G401 (cell line): ENCODE results near the gene ZBTB1. TPM values are rescaled to one million over a fixed set of nuclear protein-coding genes. Genes with fewer than 3 reads are reported as not detected.

Experiments
- DNase-seq: peaks from one replicate; pipeline ENCODE4 v3.0.0-alpha.2; 2015; ENCODE audit warnings: low spot score
- in situ Hi-C: cut with HindIII; loops from 2 replicates; pipeline ENCODE4 v1.10.0; 2016; ENCODE audit warnings: low sequenced_read_pairs, mixed read lengths
- total RNA-seq: library from RNA; depleted of rRNA; stranded (reverse); fragments of >200 nt; shearing (Covaris generic); gene quantifications from 2 replicates; pipeline ENCODE4 v1.2.3, GENCODE V29; 2014; rRNA removed

The ZBTB1 gene, protein sequence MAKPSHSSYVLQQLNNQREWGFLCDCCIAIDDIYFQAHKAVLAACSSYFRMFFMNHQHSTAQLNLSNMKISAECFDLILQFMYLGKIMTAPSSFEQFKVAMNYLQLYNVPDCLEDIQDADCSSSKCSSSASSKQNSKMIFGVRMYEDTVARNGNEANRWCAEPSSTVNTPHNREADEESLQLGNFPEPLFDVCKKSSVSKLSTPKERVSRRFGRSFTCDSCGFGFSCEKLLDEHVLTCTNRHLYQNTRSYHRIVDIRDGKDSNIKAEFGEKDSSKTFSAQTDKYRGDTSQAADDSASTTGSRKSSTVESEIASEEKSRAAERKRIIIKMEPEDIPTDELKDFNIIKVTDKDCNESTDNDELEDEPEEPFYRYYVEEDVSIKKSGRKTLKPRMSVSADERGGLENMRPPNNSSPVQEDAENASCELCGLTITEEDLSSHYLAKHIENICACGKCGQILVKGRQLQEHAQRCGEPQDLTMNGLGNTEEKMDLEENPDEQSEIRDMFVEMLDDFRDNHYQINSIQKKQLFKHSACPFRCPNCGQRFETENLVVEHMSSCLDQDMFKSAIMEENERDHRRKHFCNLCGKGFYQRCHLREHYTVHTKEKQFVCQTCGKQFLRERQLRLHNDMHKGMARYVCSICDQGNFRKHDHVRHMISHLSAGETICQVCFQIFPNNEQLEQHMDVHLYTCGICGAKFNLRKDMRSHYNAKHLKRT
- total RNA-seq: 31.6 and 38.0 TPM in 2 replicates

DNA sequence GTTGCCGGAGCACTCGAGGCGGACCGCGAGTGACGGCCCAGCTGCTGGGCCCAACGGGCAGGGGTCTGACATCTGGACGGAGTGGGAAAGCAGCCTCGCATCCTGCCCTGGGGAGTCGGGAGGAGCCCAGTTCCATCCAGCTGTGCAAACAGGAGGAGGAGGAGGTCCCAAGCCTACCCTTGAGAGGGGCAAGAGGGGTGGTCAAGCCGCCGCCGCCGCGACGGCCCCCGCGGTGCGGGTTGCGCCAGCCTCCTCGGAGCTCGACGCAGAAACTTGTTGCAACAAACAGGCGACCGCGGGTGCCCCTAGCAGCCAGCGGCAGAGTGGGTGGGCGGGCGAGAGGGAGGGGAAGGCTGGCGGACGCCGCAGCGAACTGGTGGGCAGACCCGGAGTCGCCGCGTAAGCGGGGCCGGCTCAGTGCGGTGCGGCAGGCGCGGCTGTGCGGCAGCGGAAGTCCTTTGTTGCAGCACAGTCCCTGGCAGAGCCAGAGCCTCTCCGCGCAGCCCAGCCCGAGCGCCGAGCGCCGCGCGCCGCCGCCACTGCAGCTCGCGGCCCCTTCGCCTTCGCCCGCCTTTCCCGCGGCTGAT, at the start of gene ZBTB1:
Gene ZBTB1 (plus strand): TSS at position 461 of the 587 bp plus-strand sequence. CDS start 16,735 bp downstream, outside the sequence.
- in situ Hi-C loops: no loop called here
- peak; percentile 68 for DNase-seq

DNA sequence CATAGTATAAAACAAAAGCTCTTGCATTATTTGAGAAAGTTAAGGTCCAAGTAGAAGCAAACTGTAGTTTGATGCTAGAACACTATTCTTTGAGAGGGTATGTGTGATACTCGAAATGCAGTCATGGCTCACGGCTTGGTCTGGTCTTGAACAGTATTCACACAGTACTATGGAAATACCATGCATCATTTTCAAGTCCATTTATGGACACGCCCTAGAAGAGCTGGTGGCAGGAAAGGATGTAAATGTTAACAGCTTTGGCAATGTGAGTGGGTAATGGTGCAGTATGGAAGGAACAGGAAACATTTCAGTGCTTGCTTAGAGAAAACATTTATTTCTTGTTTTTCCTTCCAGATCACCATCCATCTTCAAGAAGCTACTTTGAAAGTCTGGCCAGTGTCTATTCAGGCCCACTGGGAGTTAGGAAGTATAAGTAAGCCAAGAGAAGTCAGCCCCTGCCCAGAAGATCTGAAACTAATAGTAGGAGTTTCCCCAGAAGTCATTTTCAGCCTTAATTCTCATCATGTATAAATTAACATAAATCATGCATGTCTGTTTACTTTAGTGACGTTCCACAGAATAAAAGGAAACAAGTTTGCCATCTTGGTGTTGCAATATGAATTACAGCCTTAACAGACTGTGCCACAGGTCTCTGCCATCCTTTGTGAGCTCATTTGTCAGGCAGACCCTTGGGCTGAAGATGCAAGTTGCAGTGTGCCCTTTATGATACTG, 45.0 kb upstream of the ZBTB1 start:
- in situ Hi-C loops: no loop called here
- DNase-seq: no peak

- no peak for DNase-seq
- in situ Hi-C loops: no loop called here
Measured at GRCh38 chr14:64461221-64461620, 43.3 kb upstream of the ZBTB1 start.

- in situ Hi-C loops: no loop called here
- no peak for DNase-seq
Measured at GRCh38 chr14:64463195-64463594, 41.4 kb upstream of the ZBTB1 start.

- in situ Hi-C loops: no loop called here
- DNase-seq: no peak
Measured at GRCh38 chr14:64463873-64464272, 40.7 kb upstream of the ZBTB1 start.

- in situ Hi-C loops: no loop called here
Measured at GRCh38 chr14:64464651-64465050, 39.9 kb upstream of the ZBTB1 start.

GRCh38 chr14:64465191-64465822, 39.3 kb upstream of the ZBTB1 start, which contains the start of gene AKAP5:
AKAP5 (plus strand) TSS chr14:64465499; CDS start chr14:64468395, 2,896 bp downstream.
- peak; percentile 51 for DNase-seq
- in situ Hi-C loops: no loop called here

More at GRCh38 chr14:64464651-64465050, 39.9 kb upstream of the ZBTB1 start:
- DNase-seq: peak; percentile 44

DNA sequence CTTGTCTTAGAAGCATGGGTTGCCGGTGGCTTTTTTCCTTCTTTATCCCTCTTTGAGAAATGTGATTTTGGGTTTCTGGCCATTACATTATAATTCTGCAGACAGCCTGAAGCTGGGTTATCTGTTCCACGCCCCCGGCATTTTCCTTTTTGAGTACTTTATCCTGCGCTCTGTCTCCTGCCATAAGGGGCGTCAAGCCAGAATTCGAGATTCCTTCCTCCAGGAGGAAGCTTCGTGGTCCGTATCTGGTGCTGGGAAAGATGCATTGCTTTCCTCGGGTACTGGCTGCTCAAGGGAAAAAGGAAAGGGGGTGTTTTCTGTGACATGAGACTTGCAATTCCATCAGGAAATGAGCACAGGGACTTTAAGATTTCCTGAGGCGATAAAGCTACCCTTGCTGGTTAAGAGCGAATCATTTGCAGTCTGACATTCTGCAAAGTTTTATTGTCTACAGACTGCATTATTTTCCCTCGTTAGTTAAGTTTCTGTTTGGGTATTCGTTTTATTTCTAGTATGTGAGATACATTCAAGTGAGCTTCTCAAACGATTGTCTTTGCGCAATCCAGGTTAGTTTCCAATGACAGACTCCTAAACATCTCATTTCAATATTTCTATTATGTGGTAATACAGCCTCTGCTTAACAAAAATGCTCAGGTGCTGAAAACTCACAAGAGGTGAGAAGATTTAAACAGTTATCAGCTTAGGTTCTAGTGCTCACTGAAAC, 38.6 kb upstream of the ZBTB1 start:
- in situ Hi-C loops: no loop called here
- peak; percentile 80 for DNase-seq

DNA sequence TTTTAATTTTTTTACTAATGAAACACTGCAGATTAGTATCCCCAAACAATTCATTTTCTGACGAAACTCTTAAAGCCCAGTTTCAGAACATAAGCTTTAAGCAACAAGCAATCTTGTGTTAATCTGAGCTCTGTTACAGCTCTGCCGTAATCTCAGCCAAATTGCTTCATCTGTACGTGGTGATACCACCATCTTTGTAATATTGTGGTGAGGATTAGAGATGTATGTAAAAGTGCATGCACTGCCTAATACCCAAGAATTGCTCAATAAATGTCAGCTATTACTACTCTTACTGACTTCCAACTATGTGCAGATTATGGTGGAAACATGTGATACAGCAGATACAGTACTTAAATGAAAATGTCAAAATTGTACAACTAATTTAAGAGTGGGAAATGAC, 37.5 kb upstream of the ZBTB1 start:
- in situ Hi-C loops: no loop called here
- DNase-seq: peak; percentile 29

GRCh38 chr14:64467566-64467965, 37.0 kb upstream of the ZBTB1 start:
- in situ Hi-C loops: no loop called here
- peak; percentile 38 for DNase-seq

GRCh38 chr14:64468451-64468850, 36.1 kb upstream of the ZBTB1 start:
- in situ Hi-C loops: no loop called here
- DNase-seq: peak; percentile 23

- in situ Hi-C loops: no loop called here
Measured at GRCh38 chr14:64474041-64474440, 30.5 kb upstream of the ZBTB1 start.

GRCh38 chr14:64474698-64475097, 29.9 kb upstream of the ZBTB1 start:
- no peak for DNase-seq
- in situ Hi-C loops: no loop called here

More at GRCh38 chr14:64474041-64474440, 30.5 kb upstream of the ZBTB1 start:
- no peak for DNase-seq

DNA sequence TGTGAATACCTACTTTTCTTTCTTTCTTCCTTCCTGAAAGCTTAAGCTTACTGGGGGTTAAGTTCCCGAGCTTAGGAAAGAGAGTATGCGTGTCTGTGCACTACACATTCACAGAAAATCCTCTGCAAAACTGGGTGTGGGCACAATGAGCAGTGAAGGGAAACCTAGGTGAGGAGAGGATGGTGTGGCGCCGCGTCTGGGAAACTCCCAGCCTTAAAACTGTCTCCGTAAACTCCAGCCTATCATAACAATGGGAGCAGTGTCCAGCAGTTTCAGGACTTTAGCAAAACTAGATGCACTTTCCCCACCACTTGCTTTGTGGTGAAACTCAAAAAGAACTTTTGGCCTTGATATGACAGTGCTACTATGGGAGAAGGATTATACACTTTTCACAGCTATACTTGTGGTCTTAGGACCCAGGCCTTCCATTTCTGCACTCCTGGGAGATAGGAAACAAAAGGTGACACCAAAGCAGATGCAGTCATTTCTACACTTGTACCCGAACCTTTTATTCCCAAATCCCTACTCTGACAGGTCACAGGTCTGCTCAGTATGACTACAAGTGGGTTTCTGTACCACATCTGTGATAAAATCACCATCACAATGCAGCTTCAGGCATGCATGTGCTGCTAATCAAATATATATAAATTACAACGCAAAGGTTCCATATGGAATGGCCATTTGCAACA, 28.8 kb upstream of the ZBTB1 start:
- in situ Hi-C loops: no loop called here
- no peak for DNase-seq

DNA sequence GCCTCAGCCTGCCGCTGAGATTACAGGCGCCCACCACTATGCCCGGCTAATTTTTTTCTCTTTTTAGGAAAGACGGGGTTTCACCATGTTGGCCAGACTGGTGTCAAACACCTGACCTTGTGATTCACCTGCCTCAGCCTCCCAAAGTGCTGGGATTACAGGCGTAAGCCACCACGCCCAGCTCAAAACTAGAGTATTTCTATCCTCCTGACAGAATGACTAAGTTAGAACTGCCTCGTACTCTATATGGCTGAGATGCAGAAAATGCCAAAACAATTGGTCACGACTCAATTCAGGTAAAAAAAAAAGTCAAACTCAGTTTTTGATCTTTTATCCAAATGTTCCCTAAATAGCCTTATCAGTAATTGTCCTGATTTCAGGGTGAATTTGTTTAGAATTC, 28.1 kb upstream of the ZBTB1 start:
- DNase-seq: no peak
- in situ Hi-C loops: no loop called here

- in situ Hi-C loops: no loop called here
- peak; percentile 65 for DNase-seq
Measured at GRCh38 chr14:64478634-64479250, 25.8 kb upstream of the ZBTB1 start.

DNA sequence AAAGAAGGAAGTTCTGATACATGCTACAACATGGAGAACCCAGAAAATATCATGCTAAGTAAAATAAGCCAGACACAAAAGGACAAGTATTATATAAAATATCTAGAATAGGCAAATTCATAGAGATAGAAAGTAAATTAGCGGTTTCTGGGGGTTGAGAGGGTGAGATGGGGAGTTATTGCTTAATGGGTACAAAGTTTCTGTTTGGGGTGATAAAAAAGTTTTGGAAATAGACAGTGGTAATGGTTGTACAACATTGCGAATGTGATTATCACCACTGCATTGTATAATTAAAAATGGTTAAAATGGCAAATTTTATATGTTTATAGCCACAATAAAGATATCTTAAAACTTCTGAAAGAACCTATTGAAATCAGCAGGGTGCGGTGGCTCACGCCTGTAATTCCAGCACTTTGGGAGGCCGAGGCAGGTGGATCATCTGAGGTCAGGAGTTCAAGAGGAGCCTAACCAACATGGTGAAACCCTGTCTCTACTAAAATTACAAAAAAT, 15.9 kb upstream of the ZBTB1 start:
- in situ Hi-C loops: no loop called here

More for the DNA sequence above, 15.9 kb upstream of the ZBTB1 start:
- DNase-seq: no peak
